Measurements from ENCODE around the gene STX1B. TPM values are rescaled to one million over a fixed set of nuclear protein-coding genes. Genes with fewer than 3 reads are reported as not detected.

STX1B gene
- total and polyA plus RNA-seq, 4 donors: 0.09 to 1.2 (median 0.51) TPM

- H3K27ac ChIP-seq (ENCODE audit: low read depth in 1 of 2, low read length in 2 of 2): no peak overlapping the region
- no peak overlapping the region for H3K9ac ChIP-seq (ENCODE audit: low read depth in 1 of 2, low read length in 2 of 2)
- H3K4me3 ChIP-seq (ENCODE audit: low read depth in 1 of 3, low read length in 3 of 3): no peak overlapping the region
- no peak for TF ChIP-seq SP1 (IDR thresholded peaks at IDR 0.05)
- TF ChIP-seq HNF4A (conservative IDR thresholded peaks at IDR 0.05): no peak
- TF ChIP-seq EGR1 (IDR thresholded peaks at IDR 0.05; ENCODE audit: low read depth in 2 of 2): no peak
- no peak for TF ChIP-seq RXRA (IDR thresholded peaks at IDR 0.05)
- no peak for TF ChIP-seq JUND (IDR thresholded peaks at IDR 0.05)
- TF ChIP-seq CTCF (IDR thresholded peaks at IDR 0.05; ENCODE audit: low read depth, low read length, missing input control): no peak
- TF ChIP-seq HNF4G (IDR thresholded peaks at IDR 0.05): no peak
- no peak for TF ChIP-seq FOXA1 (IDR thresholded peaks at IDR 0.05)
- TF ChIP-seq YY1 (IDR thresholded peaks at IDR 0.05): no peak
- TF ChIP-seq NR2F2 (IDR thresholded peaks at IDR 0.05): no peak
- no peak for TF ChIP-seq RAD21 (IDR thresholded peaks at IDR 0.05)
- TF ChIP-seq GABPA (IDR thresholded peaks at IDR 0.05 in 1 of 2, conservative IDR thresholded peaks at IDR 0.05 in 1 of 2): no peak
- WGBS: 94% methylated on average over 62 of the region's 62 CpGs
- H3K27me3 ChIP-seq (ENCODE audit: control insufficient read depth in 4 of 4, insufficient read depth in 4 of 4, low read length in 3 of 4): no peaks in the 10 kb centered on the region
- no peaks in the 10 kb centered on the region for H3K4me1 ChIP-seq (ENCODE audit: control insufficient read depth in 4 of 4, insufficient read depth in 4 of 4, low read length in 3 of 4)
- no peaks in the 10 kb centered on the region for H3K9me3 ChIP-seq (ENCODE audit: control insufficient read depth in 4 of 4, low read length in 3 of 4)
- no peak for DNase-seq (ENCODE audit: low spot score)
- H3K36me3 ChIP-seq (ENCODE audit: control insufficient read depth in 4 of 4, insufficient read depth in 3 of 4, low read depth in 1 of 4, low read length in 3 of 4): peaks cover 6 to 64% (median 28%) of the 10 kb centered on the region in 4 donors
These were observed 31.0 kb downstream of the STX1B start for GRCh38 chr16:30979170-30980022.

- Histone ChIP-seq H3K36me3 (ENCODE audit: control insufficient read depth in 4 of 4, insufficient read depth in 3 of 4, low read depth in 1 of 4, low read length in 3 of 4) (peaks cover 14 to 74% (median 37%) of the 10 kb centered on the region in 4 donors), H3K9ac (ENCODE audit: low read depth in 1 of 2, low read length in 2 of 2) (no peak overlapping the region), H3K4me3 (ENCODE audit: low read depth in 1 of 3, low read length in 3 of 3) (no peak overlapping the region), H3K9me3 (ENCODE audit: control insufficient read depth in 4 of 4, low read length in 3 of 4) (no peaks in the 10 kb centered on the region), H3K27me3 (ENCODE audit: control insufficient read depth in 4 of 4, insufficient read depth in 4 of 4, low read length in 3 of 4) (no peaks in the 10 kb centered on the region), H3K4me1 (ENCODE audit: control insufficient read depth in 4 of 4, insufficient read depth in 4 of 4, low read length in 3 of 4) (no peaks in the 10 kb centered on the region), H3K27ac (ENCODE audit: low read depth in 1 of 2, low read length in 2 of 2) (no peak overlapping the region)
- no peak for DNase-seq (ENCODE audit: low spot score)
- TF ChIP-seq FOXA2 (IDR thresholded peaks at IDR 0.05): no peak
- TF ChIP-seq JUND (IDR thresholded peaks at IDR 0.05): no peak
- no peak for TF ChIP-seq ATF3 (IDR thresholded peaks at IDR 0.05)
- TF ChIP-seq CTCF (IDR thresholded peaks at IDR 0.05; ENCODE audit: low read depth, low read length, missing input control): no peak
- TF ChIP-seq ZBTB33 (IDR thresholded peaks at IDR 0.05): no peak
- no peak for TF ChIP-seq TAF1 (conservative IDR thresholded peaks at IDR 0.05)
- no peak for TF ChIP-seq YY1 (IDR thresholded peaks at IDR 0.05)
- no peak for TF ChIP-seq HNF4G (IDR thresholded peaks at IDR 0.05)
- no peak for TF ChIP-seq GABPA (IDR thresholded peaks at IDR 0.05 in 1 of 2, conservative IDR thresholded peaks at IDR 0.05 in 1 of 2)
- no peak for TF ChIP-seq SP1 (IDR thresholded peaks at IDR 0.05)
- no peak for TF ChIP-seq EGR1 (IDR thresholded peaks at IDR 0.05; ENCODE audit: low read depth in 2 of 2)
- no peak for TF ChIP-seq HNF4A (conservative IDR thresholded peaks at IDR 0.05)
- TF ChIP-seq NR2F2 (IDR thresholded peaks at IDR 0.05): no peak
- TF ChIP-seq REST (IDR thresholded peaks at IDR 0.05): no peak
- 90% methylated on average over 17 of the region's 17 CpGs for WGBS
These were observed 32.9 kb downstream of the STX1B start for GRCh38 chr16:30977502-30977901.
